GM12864 (cell line): ENCODE results near the gene PAM.

Source experiments
- DNase-seq: peaks from one replicate; pipeline ENCODE4 v3.0.0-alpha.2; 2011; ENCODE audit warnings: low read depth
- H3K4me3 ChIP-seq: 2 replicates; pipeline ENCODE4 v1.5.1; 2011; ENCODE audit warnings: mild to moderate bottlenecking, low read depth, low read length, control low read depth
- CTCF ChIP-seq: IDR thresholded peaks from 2 replicates; pipeline ENCODE4 v1.5.1; 2011; ENCODE audit warnings: low read depth, mild to moderate bottlenecking, moderate library complexity, low read length, control low read depth, inconsistent platforms; ENCODE audit errors: missing control alignments

PAM gene

GRCh38 chr5:102858808-102859207, 103.7 kb downstream of the PAM start:
- no peak overlapping the region for H3K4me3 ChIP-seq
- TF ChIP-seq CTCF, result no peak
- DNase-seq, result no peak

GRCh38 chr5:102860035-102860434, 104.9 kb downstream of the PAM start:
- TF ChIP-seq CTCF, result no peak
- no peak overlapping the region for H3K4me3 ChIP-seq
- DNase-seq, result no peak

GRCh38 chr5:102863058-102863457, 108.0 kb downstream of the PAM start:
- DNase-seq, result no peak
- no peak for TF ChIP-seq CTCF

GRCh38 chr5:102863764-102864560, 108.9 kb downstream of the PAM start:
- no peak for DNase-seq
- H3K4me3 ChIP-seq, result no peak overlapping the region
- TF ChIP-seq CTCF, result no peak

More at GRCh38 chr5:102863058-102863457, 108.0 kb downstream of the PAM start:
- no peak overlapping the region for H3K4me3 ChIP-seq

GRCh38 chr5:102865171-102865509, 110.0 kb downstream of the PAM start:
- peak overlapping the region; percentile 55; the same call in 1 of the 2 replicates for H3K4me3 ChIP-seq
- no peak for TF ChIP-seq CTCF
- DNase-seq, result no peak

- no peak for TF ChIP-seq CTCF
- H3K4me3 ChIP-seq, result peak overlapping the region; percentile 55
- DNase-seq, result no peak
Observed at GRCh38 chr5:102865510-102866236, 110.6 kb downstream of the PAM start.
